OCI-LY3 (cell line): ENCODE results near the gene SMIM22.

Experiments used
- H2AFZ ChIP-seq: fragments of 200-600, 300-600 bp; shearing (Covaris generic); 2 replicates; pipeline ENCODE4 v1.6.0; 2014; ENCODE audit warnings: antibody characterized with exemption, low read depth, low read length
- H3K27ac ChIP-seq: fragments of 200-600, 300-600 bp; sonication (generic); 2 replicates; pipeline ENCODE4 v1.5.1; 2014; ENCODE audit warnings: mild to moderate bottlenecking, low read length, moderate library complexity, mixed read lengths
- H3K27me3 ChIP-seq: fragments of 200-600, 300-600 bp; sonication (generic); 2 replicates; pipeline ENCODE4 v1.6.1; 2014; ENCODE audit warnings: low read depth, low read length, mixed read lengths
- H3K36me3 ChIP-seq: fragments of 200-600, 300-600 bp; sonication (generic); replicated peaks from 2 replicates; pipeline ENCODE3; 2014; ENCODE audit warnings: low read depth, low read length, mixed read lengths
- H3K4me1 ChIP-seq: fragments of 300-600, 200-600 bp; sonication (generic); 2 replicates; pipeline ENCODE4 v1.6.1; 2014; ENCODE audit warnings: low read length, mixed read lengths
- H3K4me2 ChIP-seq: fragments of 200-600, 300-600 bp; sonication (generic); 2 replicates; pipeline ENCODE4 v1.6.1; 2014; ENCODE audit warnings: low read length, mixed read lengths
- H3K4me3 ChIP-seq: fragments of 300-600, 200-600 bp; sonication (generic); 2 replicates; pipeline ENCODE4 v1.5.1; 2014; ENCODE audit warnings: antibody characterized with exemption, mild to moderate bottlenecking, low read length, moderate library complexity
- H3K79me2 ChIP-seq: fragments of 300-600, 200-600 bp; shearing (Covaris generic); 2 replicates; pipeline ENCODE4 v1.6.1; 2014; ENCODE audit warnings: mild to moderate bottlenecking, low read length, mixed read lengths
- H3K9ac ChIP-seq: fragments of 300-600, 200-600 bp; shearing (Covaris generic); 2 replicates; pipeline ENCODE4 v1.6.0; 2014; ENCODE audit warnings: mild to moderate bottlenecking, low read length, moderate library complexity
- H3K9me3 ChIP-seq: fragments of 200-600, 300-600 bp; shearing (Covaris generic); 2 replicates; pipeline ENCODE4 v1.6.1; 2014; ENCODE audit warnings: low read length, mixed read lengths; ENCODE audit not compliant: insufficient read depth
- H4K20me1 ChIP-seq: fragments of 200-600, 300-600 bp; sonication (generic); 2 replicates; pipeline ENCODE4 v1.6.1; 2016; ENCODE audit warnings: low read length, mixed read lengths; ENCODE audit not compliant: insufficient read depth
- CTCF ChIP-seq: fragments of 200-600, 300-600 bp; sonication (generic); IDR thresholded peaks from 2 replicates; pipeline ENCODE4 v1.5.1; 2014; ENCODE audit warnings: antibody characterized with exemption, low read length, low read depth
- EZH2phosphoT487 ChIP-seq: fragments of 200-600 bp; shearing (Covaris generic); IDR thresholded peaks from 2 replicates; pipeline ENCODE4 v1.6.1; 2018; ENCODE audit warnings: antibody characterized with exemption, mixed run types, low read depth

SMIM22 gene

GRCh38 chr16:4753227-4753626 lies 41.9 kb upstream of the SMIM22 start:
- peaks cover 24% of the 10 kb centered on the region for H3K36me3 ChIP-seq
- no peak overlapping the region for H2AFZ ChIP-seq
- H3K4me3 ChIP-seq: no peak overlapping the region
- peaks cover 6% of the 10 kb centered on the region for H3K4me1 ChIP-seq
- H3K79me2 ChIP-seq: no peaks in the 10 kb centered on the region
- no peak for TF ChIP-seq CTCF
- no peak for TF ChIP-seq EZH2phosphoT487
- no peak overlapping the region for H3K27ac ChIP-seq
- no peak overlapping the region for H3K9ac ChIP-seq
- H3K4me2 ChIP-seq: no peak overlapping the region
- H3K27me3 ChIP-seq: no peaks in the 10 kb centered on the region
- no peaks in the 10 kb centered on the region for H3K9me3 ChIP-seq
- H4K20me1 ChIP-seq: no peaks in the 10 kb centered on the region

GRCh38 chr16:4754865-4755264 lies 40.3 kb upstream of the SMIM22 start:
- Histone ChIP-seq H3K9me3 (no peaks in the 10 kb centered on the region), H3K27ac (no peak overlapping the region), H3K36me3 (peaks cover 33% of the 10 kb centered on the region), H3K79me2 (no peaks in the 10 kb centered on the region), H3K9ac (no peak overlapping the region), H2AFZ (no peak overlapping the region), H4K20me1 (no peaks in the 10 kb centered on the region), H3K4me2 (no peak overlapping the region), H3K4me1 (peaks cover 3% of the 10 kb centered on the region), H3K27me3 (no peaks in the 10 kb centered on the region), H3K4me3 (no peak overlapping the region)
- no peak for TF ChIP-seq CTCF
- TF ChIP-seq EZH2phosphoT487: no peak

GRCh38 chr16:4755687-4756086 lies 39.5 kb upstream of the SMIM22 start:
- no peaks in the 10 kb centered on the region for H3K27me3 ChIP-seq
- H3K4me3 ChIP-seq: no peak overlapping the region
- H3K4me2 ChIP-seq: no peak overlapping the region
- H3K79me2 ChIP-seq: no peaks in the 10 kb centered on the region
- no peak overlapping the region for H2AFZ ChIP-seq
- no peaks in the 10 kb centered on the region for H3K4me1 ChIP-seq
- H3K27ac ChIP-seq: no peak overlapping the region
- H3K9ac ChIP-seq: no peak overlapping the region
- no peak for TF ChIP-seq CTCF
- TF ChIP-seq EZH2phosphoT487: no peak
- peaks cover 39% of the 10 kb centered on the region for H3K36me3 ChIP-seq
- H4K20me1 ChIP-seq: no peaks in the 10 kb centered on the region
- no peaks in the 10 kb centered on the region for H3K9me3 ChIP-seq

GRCh38 chr16:4760221-4760910 lies 34.8 kb upstream of the SMIM22 start:
- Histone ChIP-seq H3K79me2 (peaks cover 4% of the 10 kb centered on the region; the same call in 1 of the 2 replicates), H4K20me1 (no peaks in the 10 kb centered on the region), H2AFZ (no peak overlapping the region), H3K4me2 (no peak overlapping the region), H3K9ac (no peak overlapping the region), H3K9me3 (no peaks in the 10 kb centered on the region), H3K36me3 (peaks cover 34% of the 10 kb centered on the region), H3K27ac (no peak overlapping the region), H3K27me3 (no peaks in the 10 kb centered on the region), H3K4me3 (no peak overlapping the region), H3K4me1 (no peaks in the 10 kb centered on the region)
- TF ChIP-seq CTCF (no peak), EZH2phosphoT487 (no peak)
